AG04450 (cell line): ENCODE data around the gene ZDHHC14. TPM values are rescaled to one million over a fixed set of nuclear protein-coding genes. Genes with fewer than 3 reads are reported as not detected.
"Not testable (repeated sequence)": the region's sequence is repeated elsewhere in the genome, so short reads cannot be mapped to it uniquely, and the experiment has no call there.

Source experiments
- CTCF ChIA-PET: fragments of 300-600, 350-600 bp; formaldehyde crosslinking; extraction: SDS; loops from one replicate; lab custom pipeline; 2022; ENCODE audit warnings: antibody characterized with exemption, inconsistent platforms; lab: Charles Lee
- POLR2A ChIA-PET: fragments of 350-600 bp; formaldehyde crosslinking; extraction: SDS; loops from one replicate; lab custom pipeline; 2021; ENCODE audit warnings: antibody characterized with exemption, inconsistent platforms; lab: Yijun Ruan, JAX
- DNase-seq: peaks from one replicate; pipeline ENCODE4 v3.0.0-alpha.2; 2011; ENCODE audit warnings: low read depth, low spot score
- H3K27ac ChIP-seq: one replicate; pipeline ENCODE4 v1.5.1; 2012; ENCODE audit warnings: low read depth, low read length, control low read depth
- H3K27me3 ChIP-seq: one replicate; pipeline ENCODE4 v1.6.0; 2012; ENCODE audit warnings: low read length; ENCODE audit not compliant: control insufficient read depth, insufficient read depth
- H3K4me3 ChIP-seq: 2 replicates; pipeline ENCODE4 v1.5.1; 2011; ENCODE audit warnings: mild to moderate bottlenecking, low read depth, low read length, control low read depth
- H3K9me3 ChIP-seq: 2 replicates; pipeline ENCODE4 v1.5.1; 2012; ENCODE audit warnings: low read length; ENCODE audit not compliant: control insufficient read depth, insufficient read depth
- CTCF ChIP-seq: IDR thresholded peaks from 2 replicates; pipeline ENCODE4 v1.5.1; 2011; ENCODE audit warnings: low read depth, low read length, control low read depth, inconsistent platforms
- polyA plus RNA-seq: library from polyadenylated mRNA; depleted of rRNA; stranded (reverse); fragments of >200 nt; gene quantifications from 2 replicates; pipeline ENCODE4 v1.2.3, GENCODE V29; 2011

ZDHHC14 gene
- polyA plus RNA-seq, 1 experiment = 2.2 TPM

GRCh38 chr6:157695301-157696040, 314.5 kb downstream of the ZDHHC14 start:
- Histone ChIP-seq H3K27ac (no peak overlapping the region), H3K9me3 (peaks cover 10% of the 10 kb centered on the region), H3K27me3 (peaks cover 34% of the 10 kb centered on the region), H3K4me3 (no peak overlapping the region)
- ChIA-PET CTCF (interaction anchor here (0.6 kb wide), 1 partner anchor 225 kb away, joined by 5 read pairs; no protein-coding TSS in a partner anchor), POLR2A (no interaction called here)
- TF ChIP-seq CTCF = no peak
- no peak for DNase-seq

- TF ChIP-seq CTCF = no peak
- peaks cover 10% of the 10 kb centered on the region for H3K9me3 ChIP-seq
- H3K27me3 ChIP-seq = peaks cover 15% of the 10 kb centered on the region
- ChIA-PET POLR2A (no interaction called here), CTCF (no interaction called here)
- no peak overlapping the region for H3K4me3 ChIP-seq
- H3K27ac ChIP-seq = no peak overlapping the region
- no peak for DNase-seq
Observed at GRCh38 chr6:157699777-157700636, 319.0 kb downstream of the ZDHHC14 start.

GRCh38 chr6:157706351-157706750, 325.4 kb downstream of the ZDHHC14 start:
- H3K4me3 ChIP-seq, POLR2A ChIA-PET, H3K9me3 ChIP-seq, H3K27me3 ChIP-seq, DNase-seq, H3K27ac ChIP-seq, CTCF ChIA-PET: not testable (repeated sequence)

- H3K4me3 ChIP-seq = no peak overlapping the region
- ChIA-PET CTCF (no interaction called here), POLR2A (no interaction called here)
- H3K27me3 ChIP-seq = peaks cover 3% of the 10 kb centered on the region
- no peaks in the 10 kb centered on the region for H3K9me3 ChIP-seq
- DNase-seq = no peak
- no peak for TF ChIP-seq CTCF
- no peak overlapping the region for H3K27ac ChIP-seq
Observed at GRCh38 chr6:157706883-157707282, 325.9 kb downstream of the ZDHHC14 start.

- Histone ChIP-seq H3K4me3 (no peak overlapping the region), H3K27me3 (peaks cover 3% of the 10 kb centered on the region), H3K27ac (no peak overlapping the region), H3K9me3 (no peaks in the 10 kb centered on the region)
- no peak for DNase-seq
- CTCF ChIA-PET = no interaction called here
- TF ChIP-seq CTCF = no peak
- POLR2A ChIA-PET = no interaction called here
Observed at GRCh38 chr6:157707576-157707975, 326.6 kb downstream of the ZDHHC14 start.
